DMS153 treated with DMSO at 0.1 percent for 48 hours (cell line): Measurements from ENCODE around the gene CLSTN1.
A peak's percentile ranks its signal among the peaks of the same experiment; 100 is the strongest.
"Not testable (repeated sequence)": the region's sequence is repeated elsewhere in the genome, so short reads cannot be mapped to it uniquely, and the experiment has no call there.

Experiments used
- DNase-seq: peaks from one replicate; lab custom pipeline; 2025; ENCODE audit not compliant: unreplicated experiment; lab: John Stamatoyannopoulos, UW

CLSTN1 gene

GRCh38 chr1:9798236-9799130 is 25.3 kb downstream of the CLSTN1 start:
- no peak for DNase-seq

GRCh38 chr1:9797049-9797448 is 26.7 kb downstream of the CLSTN1 start:
- no peak for DNase-seq

- no peak for DNase-seq
Measured at GRCh38 chr1:9794081-9794480, 29.7 kb downstream of the CLSTN1 start.

- no peak for DNase-seq
Measured at GRCh38 chr1:9793291-9793690, 30.5 kb downstream of the CLSTN1 start.

GRCh38 chr1:9792156-9793042 is 31.4 kb downstream of the CLSTN1 start:
- peak; percentile 89 for DNase-seq

- not testable (repeated sequence) for DNase-seq
Measured at GRCh38 chr1:9789700-9790099, 34.1 kb downstream of the CLSTN1 start.

GRCh38 chr1:9787702-9788101 is 36.1 kb downstream of the CLSTN1 start:
- DNase-seq = no peak

GRCh38 chr1:9785406-9785805 is 38.4 kb downstream of the CLSTN1 start:
- DNase-seq = no peak

- peak; percentile 76 for DNase-seq
Measured at GRCh38 chr1:9784508-9785133, 39.1 kb downstream of the CLSTN1 start.

GRCh38 chr1:9782897-9783296 is 40.9 kb downstream of the CLSTN1 start:
- DNase-seq = no peak

- DNase-seq = no peak
Measured at GRCh38 chr1:9782116-9782751, 41.5 kb downstream of the CLSTN1 start.

- no peak for DNase-seq
Measured at GRCh38 chr1:9780554-9781110, 43.1 kb downstream of the CLSTN1 start.

- DNase-seq = no peak
Measured at GRCh38 chr1:9778905-9779304, 44.9 kb downstream of the CLSTN1 start.

- no peak for DNase-seq
Measured at GRCh38 chr1:9776685-9777084, 47.1 kb downstream of the CLSTN1 start.

GRCh38 chr1:9774712-9775679 is 48.8 kb downstream of the CLSTN1 start:
- no peak for DNase-seq

- no peak for DNase-seq
Measured at GRCh38 chr1:9770298-9770697, 53.5 kb downstream of the CLSTN1 start.

GRCh38 chr1:9768983-9769382 is 54.8 kb downstream of the CLSTN1 start:
- DNase-seq = no peak

GRCh38 chr1:9767964-9768668 is 55.6 kb downstream of the CLSTN1 start:
- DNase-seq = no peak
